Stimulated activated CD4-positive, alpha-beta T cell treated with anti-CD3 and anti-CD28 coated beads, Interleukin-1b, Interleukin-23, amount 100 ng/mL, for 4 hours (primary cell): ENCODE results near the gene LTBP2.

Source experiments
- DNase-seq, 2 donors: peaks; one replicate each; pipeline ENCODE4 v3.0.0-alpha.2; 2020; ENCODE audit warnings: low read depth in 2 of 2

Gene LTBP2

DNA sequence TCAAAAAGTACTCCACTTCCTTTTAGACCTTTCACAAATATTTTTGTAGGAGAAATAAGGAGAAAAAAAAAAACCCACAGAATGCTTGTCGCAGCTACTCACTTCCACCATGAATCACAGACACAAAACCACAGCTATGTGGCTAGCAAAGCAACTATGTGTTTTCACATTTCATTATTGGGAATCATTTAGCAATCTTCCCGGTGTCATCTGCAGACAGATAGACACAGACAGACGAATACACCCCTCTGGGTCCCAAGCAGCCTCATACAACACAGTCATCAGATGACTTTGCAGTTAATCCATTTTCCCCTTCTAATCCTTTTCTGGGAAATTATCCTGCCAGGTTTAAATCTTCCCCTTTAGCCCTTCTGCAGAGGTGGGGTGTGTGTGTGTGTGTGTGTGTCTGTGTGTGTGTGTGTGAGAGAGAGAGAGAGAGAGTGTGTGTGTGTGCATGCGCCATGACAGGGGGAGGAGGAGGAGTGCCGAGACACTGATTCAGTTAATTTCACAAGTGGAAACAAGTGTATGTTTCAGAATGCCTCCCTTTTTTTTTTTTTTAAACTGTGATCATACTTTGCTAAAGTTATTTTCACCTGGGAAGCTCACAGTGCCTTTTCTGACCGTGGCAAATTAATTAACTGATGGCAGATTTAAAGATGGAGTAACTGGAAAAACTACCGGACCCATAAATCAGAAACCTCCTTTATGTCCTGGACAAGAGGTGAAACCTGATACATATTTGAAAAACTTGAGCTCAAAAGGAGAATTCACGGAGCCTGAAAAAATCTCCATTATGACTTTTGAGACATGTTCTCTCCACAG, 39.9 kb downstream of the LTBP2 start:
- DNase-seq, result no peak

GRCh38 chr14:74571441-74571841, 40.6 kb downstream of the LTBP2 start:
- no peak for DNase-seq

GRCh38 chr14:74570696-74571095, 41.3 kb downstream of the LTBP2 start:
- no peak for DNase-seq

DNA sequence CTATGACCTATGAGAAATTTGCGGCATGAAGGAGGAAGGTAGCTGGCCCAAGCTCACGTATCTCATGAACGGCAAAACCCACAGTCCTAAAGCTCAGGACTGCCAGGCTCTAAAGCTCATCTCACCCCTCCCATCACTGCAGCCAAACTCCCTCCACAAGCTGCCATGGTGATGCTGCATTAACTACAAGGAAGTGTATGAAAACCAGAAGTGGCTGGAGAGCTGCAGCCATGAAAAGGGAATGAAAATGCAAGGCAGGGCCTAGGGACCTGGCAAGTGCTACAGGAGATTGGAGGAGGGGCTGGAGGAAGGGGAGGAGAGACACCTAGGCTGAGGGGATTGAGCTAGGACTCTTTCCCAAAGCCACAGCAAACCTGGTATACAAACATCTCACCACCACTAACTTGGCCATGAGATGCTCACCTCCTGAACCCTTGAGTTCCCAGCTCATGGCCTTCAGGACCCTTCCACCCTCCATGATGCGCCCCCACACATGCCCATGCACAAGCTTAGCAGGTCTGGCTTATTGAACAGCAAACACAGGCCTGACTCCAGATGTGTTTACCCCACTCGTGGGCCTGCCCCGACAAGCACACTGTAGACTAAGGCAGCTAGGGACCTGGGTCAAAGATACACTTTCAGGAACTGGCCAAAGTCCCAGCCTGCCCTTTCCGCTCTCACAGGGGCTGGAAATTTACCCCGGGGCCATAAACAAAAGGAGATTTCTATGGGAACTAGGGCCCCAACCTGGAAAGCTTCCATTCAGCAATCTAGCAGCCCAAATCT, 42.0 kb downstream of the LTBP2 start:
- no peak for DNase-seq

DNA sequence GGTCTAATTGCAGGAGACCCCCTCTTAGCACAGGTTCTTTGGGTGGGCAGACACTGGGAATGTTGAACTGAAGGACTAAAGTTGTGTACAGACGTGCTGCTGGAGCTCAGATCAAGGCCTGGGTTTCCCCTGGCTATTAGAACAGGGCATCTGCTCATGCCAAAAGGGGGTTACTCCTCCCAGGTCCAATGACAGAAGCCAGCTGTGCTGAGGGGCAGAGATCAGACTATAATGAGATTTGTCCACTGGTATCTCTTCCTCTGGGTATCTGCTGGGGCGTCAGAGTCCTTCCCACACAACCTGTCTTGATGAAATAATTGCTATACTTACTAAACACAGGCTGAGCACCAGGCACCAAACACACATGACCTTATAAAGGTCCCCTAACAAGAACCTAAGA, 42.6 kb downstream of the LTBP2 start:
- no peak for DNase-seq

- DNase-seq, result no peak
Measured at GRCh38 chr14:74568911-74569310, 43.1 kb downstream of the LTBP2 start.

DNA sequence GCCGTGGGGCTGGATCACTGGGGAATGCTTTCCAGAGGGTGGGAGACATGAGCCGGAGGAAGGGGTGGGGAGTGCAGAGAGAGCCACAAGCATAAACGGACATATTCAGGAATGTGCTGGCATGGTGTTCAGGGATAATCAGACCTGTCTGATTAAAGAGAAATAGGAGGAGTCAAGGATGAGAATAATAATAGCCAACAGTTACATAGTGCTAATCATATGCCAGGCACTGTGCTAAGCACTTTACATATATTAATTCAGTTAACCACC, 43.7 kb downstream of the LTBP2 start:
- no peak for DNase-seq

DNA sequence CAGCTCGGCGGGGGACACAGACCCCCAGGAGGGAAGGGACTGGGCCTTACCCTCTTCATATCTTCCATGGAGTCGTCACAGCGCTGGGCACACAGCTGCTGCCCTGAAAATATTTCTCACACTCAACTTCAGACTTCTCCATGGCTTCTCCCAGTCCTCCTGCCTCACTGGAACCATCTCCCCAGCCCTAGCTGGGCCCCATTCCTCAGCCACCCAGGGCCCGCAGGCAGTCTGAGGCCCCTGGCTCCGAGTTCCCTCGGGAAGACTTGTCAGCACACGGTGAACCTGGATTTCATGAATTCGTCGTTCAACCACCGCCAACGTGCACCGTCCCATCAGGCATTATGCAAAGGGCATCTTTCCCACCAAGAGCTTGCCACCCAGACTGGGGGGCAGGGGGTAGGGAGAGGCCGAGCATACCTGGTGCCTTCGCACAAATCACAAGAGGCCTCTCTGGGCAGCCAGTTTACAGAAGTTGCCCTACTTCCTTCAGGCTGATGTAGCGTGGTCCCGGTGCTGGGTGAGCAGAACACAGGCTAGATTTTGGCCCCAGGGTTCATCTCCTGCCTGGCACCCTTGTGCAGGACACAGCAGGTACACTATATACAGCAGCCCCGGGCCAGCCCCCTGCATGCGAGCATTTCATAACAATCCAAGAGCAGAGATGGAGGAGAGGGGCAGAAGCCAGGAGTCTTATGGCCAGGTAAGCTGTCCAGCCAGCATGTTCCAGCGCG, 44.2 kb downstream of the LTBP2 start:
- DNase-seq, result no peak

- DNase-seq, result no peak
Measured at GRCh38 chr14:74567219-74567618, 44.8 kb downstream of the LTBP2 start.

- DNase-seq, result no peak
Measured at GRCh38 chr14:74566174-74567141, 45.6 kb downstream of the LTBP2 start.

- no peak for DNase-seq
Measured at GRCh38 chr14:74563586-74564159, 48.4 kb downstream of the LTBP2 start.

DNA sequence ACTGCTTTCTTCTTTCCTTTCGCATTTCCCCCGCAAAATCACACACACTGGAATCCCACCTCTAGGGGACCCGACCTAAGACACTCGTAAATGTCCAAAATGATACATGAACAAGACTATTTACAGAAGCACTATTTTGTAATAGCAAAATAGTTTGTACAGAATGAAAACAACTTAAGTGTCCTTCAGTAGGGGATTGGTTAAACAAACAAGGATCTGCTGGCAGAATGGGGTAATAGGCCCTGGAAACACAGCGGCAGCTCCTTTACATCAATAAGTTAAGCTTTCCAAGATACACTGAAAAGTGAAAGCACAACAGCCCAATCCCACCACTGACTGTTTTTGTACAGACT, 48.8 kb downstream of the LTBP2 start:
- DNase-seq, result no peak

DNA sequence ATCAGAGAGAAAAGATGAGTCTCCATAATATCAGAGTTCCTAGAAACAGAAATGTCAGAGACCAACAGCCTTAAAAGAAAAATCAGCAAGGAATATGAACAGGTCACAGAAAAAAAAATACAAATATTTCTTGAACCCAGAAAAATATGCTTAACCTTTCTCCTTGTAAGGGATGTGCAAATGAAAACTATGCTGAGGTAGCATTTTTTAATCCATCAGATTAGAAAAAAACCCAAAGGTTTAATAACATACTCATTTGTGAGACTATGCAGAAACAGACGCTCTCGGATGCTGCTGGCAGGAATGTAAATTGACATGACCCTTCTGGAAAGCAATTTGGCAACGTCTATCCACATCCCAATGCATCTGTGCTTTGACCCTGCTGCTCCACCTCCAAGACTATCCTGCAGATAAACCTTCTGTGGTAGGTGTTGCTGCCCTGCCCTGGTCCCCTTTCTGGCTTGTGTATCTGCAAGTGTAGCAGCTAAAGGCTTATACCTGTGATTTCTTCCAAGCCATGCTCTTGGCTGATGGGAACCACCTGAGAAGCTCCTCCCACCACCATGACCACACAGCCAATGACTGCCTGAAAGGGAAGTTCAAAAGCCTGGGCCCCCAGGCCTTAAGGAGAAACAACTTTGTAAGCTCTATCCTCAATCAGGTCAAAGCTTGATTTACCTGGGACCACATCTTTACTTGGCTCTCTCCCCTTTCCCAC, 49.4 kb downstream of the LTBP2 start:
- DNase-seq, result no peak

GRCh38 chr14:74558655-74559054, 53.4 kb downstream of the LTBP2 start:
- DNase-seq, result no peak

GRCh38 chr14:74557691-74558090, 54.3 kb downstream of the LTBP2 start:
- no peak for DNase-seq

GRCh38 chr14:74555476-74556050, 56.5 kb downstream of the LTBP2 start:
- DNase-seq, result no peak

DNA sequence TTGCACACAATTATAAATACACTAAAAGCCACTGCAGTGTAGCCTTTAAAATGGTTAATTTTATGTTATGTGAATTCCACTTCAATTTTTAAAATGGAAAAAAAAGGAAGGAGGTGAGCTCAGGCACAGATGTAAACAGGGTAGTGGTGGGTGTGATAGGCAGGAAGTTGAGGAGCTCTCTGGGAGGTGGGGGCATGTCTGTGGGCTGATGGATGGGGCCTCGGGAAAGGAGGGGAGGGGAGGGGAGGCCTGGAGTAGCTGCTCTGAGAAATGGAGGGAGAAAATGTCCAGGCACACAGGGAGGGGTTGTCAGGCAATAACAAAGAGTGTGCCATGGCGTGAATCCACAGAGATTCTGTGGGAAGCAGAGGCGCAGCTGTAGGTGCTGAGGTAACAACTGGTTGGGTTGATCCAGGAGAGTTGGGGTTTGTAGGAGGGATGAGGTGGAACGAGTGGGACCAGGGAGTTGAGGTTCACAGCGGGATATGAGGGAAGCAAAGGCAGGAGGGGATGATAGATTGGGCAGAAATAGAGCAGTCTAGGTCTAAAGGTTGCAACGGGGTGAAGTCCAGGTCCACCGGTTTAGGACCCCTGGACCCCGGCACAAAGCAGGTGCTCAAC, 57.2 kb downstream of the LTBP2 start:
- DNase-seq, result no peak

DNA sequence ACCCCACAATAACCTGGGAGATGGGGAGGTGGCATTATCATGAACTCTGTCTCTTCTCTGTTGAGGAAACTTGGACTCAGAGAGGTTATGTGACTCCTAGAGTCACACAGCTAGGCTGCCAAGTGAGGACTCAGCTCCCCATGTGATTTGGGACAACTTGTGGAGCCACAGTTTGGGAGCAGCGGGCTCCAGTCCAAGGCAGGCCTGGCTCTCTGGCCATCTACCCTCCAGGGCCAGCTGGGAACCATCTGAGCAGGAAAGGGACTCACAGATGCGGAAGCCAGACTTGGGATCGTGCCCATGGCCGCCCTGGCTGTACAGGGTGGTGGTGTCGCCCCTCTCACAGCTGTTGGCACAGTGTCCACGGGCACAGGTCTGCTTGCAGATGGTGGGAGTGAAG, 59.4 kb downstream of the LTBP2 start:
- DNase-seq, result no peak

DNA sequence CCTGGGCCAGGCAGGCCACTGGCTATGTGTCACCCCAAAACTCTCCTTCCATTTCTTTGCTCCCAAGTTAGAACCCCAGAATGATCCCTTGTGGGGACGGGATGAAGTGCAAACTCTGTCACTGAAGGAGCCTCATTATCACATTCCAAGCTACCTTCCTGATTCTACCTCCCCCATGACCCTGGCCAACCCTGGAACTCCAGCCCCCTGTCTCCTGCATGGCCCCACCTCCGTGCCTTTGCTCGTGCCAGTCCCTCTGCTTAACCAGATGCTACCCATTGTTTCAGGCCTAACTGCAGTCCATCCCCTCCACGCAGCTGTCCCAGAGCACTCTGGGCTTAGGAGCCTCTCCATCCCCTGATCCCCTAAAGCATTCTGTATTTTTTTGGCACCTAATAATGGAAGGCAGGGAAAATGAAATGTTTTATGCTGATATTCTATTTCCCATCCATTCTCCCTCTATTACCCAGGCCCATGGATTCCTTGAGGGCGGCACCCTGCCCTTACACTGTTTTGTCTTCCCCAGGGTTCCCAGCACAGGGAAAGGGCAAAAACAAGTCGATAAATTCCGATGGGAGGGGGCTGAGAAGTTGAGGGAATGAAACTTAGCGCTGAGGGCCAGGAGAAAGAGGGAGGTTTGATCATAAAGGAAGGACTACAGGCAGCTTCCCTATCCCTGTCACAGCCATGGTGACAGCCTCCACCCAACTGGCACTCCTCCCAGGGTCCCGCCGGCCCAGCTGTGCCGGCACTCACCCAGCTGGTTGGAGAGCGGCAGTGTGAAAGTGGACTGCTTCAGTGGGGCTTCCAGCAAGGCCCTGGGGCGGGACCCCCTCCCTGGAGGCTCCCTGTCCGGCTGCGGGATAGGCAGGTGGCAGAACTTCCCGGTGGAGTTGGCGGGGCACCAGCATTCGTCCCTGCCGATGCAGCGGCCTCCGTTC, 60.3 kb downstream of the LTBP2 start:
- DNase-seq, result no peak
